GM18505 (cell line): Measurements from ENCODE around the gene PKP3.
"Not testable (repeated sequence)": the region's sequence is repeated elsewhere in the genome, so short reads cannot be mapped to it uniquely, and the experiment has no call there.

Experiments used
- ATAC-seq: cut with Tn5 transposase; IDR thresholded peaks from one replicate; pipeline ENCODE4 v1.9.1; 2021; ENCODE audit not compliant: unreplicated experiment
- POLR2A ChIP-seq: IDR thresholded peaks from 4 replicates; pipeline ENCODE4 v1.6.1; 2011; ENCODE audit warnings: borderline replicate concordance; ENCODE audit not compliant: insufficient read depth, insufficient read length; ENCODE audit errors: extremely low read depth

Gene PKP3

DNA sequence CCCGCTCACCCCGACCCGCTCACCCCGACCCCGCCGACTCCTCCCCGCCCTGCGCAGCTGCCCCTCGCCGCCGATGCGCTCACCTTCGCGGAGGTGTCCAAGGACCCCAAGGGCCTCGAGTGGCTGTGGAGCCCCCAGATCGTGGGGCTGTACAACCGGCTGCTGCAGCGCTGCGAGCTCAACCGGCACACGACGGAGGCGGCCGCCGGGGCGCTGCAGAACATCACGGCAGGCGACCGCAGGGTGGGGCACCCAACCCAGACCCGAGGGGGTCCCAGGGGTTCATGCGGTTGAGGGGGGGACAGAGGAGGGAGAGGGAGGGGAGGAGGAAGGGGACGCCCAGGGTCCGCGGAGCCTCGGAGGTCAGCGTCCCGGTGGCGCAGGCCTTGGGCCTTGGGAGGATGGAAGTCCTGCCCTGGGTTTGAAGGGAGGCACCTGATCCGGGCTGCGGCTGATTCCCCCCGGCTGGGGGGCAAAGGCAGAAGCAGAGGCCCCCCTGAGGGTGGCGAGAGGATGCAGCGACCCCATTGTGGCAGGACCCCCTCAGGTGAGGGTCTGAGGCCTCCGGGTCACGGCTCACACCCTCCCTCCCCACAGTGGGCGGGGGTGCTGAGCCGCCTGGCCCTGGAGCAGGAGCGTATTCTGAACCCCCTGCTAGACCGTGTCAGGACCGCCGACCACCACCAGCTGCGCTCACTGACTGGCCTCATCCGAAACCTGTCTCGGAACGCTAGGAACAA, 9.2 kb downstream of the PKP3 start:
- no peak for ATAC-seq
- TF ChIP-seq POLR2A = no peak

DNA sequence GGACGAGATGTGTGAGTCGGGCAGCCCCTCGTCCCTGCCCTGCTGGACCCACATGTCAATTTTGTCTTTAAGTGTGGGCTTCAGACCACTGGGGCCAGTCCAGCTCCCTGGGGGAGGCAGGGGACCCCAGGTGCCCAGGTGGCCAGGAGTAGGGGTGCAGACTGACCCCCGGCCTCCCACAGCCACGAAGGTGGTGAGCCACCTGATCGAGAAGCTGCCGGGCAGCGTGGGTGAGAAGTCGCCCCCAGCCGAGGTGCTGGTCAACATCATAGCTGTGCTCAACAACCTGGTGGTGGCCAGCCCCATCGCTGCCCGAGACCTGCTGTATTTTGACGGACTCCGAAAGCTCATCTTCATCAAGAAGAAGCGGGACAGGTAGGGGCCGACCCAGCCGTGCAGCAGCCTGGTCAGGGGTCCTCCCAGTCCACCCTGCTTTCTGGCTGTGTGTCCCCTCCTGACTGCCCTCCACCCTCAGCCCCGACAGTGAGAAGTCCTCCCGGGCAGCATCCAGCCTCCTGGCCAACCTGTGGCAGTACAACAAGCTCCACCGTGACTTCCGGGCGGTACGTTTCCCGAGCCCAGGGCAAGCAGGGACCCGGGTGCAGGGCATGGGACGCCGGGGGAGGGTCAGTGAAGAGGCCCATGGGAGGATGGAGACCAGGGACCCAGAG, 9.9 kb downstream of the PKP3 start:
- no peak for TF ChIP-seq POLR2A
- ATAC-seq = no peak

DNA sequence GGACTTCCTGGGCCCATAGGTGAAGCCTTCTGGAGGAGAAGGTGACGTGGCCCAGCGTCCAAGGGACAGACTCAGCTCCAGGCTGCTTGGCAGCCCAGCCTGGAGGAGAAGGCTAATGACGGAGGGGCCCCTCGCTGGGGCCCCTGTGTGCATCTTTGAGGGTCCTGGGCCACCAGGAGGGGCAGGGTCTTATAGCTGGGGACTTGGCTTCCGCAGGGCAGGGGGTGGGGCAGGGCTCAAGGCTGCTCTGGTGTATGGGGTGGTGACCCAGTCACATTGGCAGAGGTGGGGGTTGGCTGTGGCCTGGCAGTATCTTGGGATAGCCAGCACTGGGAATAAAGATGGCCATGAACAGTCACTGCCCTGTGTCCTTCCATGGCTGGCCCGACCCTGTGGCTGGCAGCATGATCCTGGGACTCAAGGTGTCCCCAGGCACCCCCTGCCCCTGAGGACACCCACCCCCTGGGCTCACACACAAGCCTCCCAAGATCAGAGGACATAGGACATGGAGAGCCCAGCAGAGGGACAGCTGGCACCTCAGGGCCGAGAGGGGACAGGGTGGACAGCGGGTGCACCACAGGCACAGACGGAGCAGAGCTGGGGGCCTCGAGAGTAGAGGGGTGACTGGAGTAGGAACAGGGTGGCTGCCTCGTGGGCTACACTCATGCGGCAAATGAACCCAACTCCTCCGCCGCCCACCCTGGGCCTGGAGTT, 10.7 kb downstream of the PKP3 start:
- TF ChIP-seq POLR2A = no peak
- ATAC-seq = no peak

DNA sequence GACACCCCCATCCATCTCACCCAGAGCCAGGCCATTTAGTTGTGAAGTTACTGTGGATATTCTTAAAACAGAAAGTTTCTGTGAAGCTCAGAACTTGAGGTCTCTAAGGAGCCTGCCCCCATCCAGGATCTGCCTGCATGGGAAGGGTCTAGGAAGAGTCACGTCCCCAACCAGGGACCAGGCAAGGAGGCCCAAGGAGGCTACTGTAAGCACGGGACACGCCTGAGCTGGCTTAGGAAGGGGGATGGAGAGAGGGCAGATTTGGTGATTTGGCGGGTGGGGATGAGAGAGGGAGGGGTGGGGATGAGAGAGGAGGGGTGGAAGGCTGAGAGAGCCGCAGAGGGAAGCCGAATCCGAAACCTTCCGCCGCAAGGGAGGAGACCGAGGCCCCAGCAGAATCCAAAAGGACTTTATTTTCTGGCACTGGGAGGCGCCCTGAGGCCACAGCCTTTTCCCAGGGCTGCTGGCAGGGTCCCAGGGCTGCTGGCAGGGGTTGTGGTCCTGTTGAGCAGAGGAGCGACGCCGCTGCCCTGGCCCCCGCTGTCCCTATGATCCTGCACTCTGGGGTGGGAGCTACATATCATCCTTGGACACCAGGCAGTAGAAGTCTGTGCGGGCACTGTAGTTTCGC, 11.4 kb downstream of the PKP3 start:
- no peak for ATAC-seq
- no peak for TF ChIP-seq POLR2A

DNA sequence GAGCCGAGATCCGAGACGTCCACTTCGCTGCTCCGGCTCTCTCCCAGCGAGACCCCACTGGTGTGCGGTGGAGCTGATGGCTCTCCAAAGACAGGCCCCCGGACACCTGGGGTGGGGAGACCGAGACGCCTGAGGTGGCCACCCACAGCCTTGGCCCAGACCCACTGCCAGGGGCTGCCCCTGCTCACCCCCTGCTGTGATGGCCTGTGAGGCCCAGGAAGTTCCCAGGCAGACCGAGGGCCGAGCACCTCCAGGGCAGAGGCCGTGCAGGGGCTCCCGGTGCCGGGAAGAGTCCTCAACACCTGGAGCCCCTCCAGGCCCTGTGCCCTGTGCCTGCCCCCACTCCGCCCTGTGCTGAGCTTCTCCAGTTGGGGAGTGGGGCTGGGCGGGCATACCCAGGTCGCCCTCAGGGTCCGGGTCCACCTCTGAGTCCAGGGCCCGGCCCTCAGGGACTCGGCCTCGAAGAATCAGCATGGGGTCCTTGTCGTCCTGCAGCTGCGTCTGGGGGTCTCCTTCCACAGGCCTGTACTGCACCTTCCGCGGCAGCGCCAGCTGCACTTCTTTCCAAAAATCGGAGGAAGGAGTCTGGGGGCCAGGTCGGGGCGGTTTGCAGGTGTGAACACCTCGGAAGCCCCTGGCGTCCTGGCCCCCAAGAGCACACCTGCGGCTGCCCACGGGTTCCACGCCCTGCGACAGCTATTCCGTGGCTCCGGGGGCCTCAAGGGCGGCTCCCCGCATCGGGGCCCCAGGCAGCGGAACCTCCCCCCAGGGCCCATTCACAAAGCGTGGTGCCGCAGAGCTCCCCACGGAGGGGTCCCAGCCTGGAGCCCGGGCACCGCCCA, 12.2 kb downstream of the PKP3 start:
- no peak for TF ChIP-seq POLR2A
- ATAC-seq = peak; percentile 1

DNA sequence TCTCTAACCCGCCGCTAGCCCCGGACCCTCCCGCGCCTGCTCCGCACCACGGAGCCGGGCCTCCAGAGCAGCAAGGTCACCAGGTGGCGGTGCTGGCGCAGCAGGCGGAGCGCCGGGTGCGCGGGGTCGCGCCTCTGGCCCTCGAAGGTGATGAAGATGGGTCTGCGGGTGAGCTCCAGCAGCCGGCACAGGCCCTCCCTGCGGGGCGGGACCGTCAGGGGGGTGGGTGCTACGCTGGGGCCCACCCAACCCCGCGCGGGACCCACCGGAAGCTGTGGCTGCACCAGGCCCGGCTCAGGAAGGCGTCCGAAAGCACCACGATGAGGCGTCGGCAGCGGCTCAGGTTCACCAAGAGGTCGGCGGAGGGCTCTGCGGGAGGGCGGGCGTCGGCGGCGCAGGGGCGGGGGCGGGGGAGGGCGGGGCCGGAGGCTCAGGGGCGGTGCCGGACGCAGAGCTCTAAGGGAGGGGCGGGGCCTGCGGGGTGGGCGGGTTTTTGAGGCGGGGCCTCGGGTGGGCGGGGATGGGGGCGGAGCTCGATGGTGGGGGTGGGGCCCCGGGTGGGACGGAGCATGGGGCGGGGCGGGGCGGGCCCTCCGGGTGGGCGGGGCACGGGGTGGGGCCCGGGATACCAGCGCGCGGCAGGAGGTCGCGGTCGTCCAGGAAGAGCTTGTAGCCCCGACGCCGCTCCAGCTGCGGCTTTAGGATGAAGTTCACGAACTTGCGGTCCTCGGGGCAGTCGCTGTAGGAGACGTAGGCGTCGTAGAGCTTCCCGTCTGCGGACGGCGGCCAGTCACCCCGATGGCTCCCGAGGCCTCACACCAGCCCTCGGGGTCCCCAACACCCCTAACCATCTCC, 13.0 kb downstream of the PKP3 start:
- peak; percentile 24 for TF ChIP-seq POLR2A
- peak; percentile 68 for ATAC-seq

DNA sequence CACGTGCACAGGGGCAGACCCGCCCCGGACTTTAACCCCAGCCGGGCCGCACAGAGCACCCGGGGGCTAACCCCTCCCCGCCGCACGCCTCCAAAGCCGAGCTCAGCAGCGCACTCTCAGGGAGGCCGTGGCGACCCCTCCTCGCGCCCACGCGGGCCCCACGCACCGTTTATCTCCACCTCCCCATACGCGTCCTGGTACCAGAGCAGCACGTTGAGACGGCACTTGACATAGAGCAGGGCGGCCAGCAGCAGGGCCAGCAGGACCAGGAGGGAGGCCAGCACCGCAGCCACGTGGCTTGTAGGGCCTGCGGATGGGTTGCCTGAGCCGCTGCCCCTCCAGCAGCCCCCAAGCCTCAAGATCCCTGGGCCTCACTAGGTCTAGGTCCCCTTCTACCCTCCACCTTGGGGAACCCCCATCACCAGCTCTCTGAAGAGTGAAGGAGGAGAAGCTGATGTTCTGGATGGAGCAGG, 13.7 kb downstream of the PKP3 start:
- no peak for TF ChIP-seq POLR2A
- peak; percentile 9 for ATAC-seq

DNA sequence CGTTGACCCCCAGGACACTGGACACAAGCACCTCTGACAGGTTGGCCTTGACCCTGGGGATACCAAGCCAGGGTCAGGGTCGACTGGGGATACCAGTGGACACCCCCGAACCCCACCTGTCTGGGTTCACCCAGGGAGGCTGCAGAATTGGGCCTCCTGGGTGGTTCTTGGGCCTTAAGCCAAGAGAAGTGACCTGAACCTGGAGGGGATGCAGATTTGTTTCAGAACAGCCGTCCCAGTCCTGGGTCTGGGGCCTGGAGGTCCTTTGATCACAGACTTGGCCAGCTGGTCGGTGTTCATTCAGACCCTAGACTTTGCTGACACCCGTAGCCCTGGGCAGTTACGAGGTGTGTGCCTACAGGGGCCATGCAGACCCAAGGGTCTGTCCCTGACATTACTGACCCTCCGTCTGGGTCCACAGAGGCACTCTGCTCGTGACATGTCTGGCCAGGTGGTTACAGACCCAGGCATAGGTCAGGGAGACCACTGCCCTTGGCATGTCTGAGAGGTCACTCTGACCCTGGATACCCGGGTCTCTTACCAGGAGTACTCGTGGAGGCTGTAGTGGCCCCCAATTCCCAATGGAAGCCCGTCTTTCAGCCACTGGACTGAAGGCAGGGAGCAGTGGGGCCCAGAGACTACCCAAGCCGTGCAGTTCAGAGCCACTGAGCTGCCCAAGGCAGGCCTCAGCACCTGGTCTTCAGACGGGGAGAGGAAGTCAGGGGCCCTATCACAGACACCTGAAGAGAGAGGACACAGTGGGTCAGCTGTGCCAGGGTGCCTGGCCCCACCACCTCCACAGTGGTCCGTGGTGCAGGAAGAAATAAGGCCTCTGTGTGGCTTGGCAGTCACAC, 14.4 kb downstream of the PKP3 start:
- TF ChIP-seq POLR2A = no peak
- ATAC-seq = no peak

DNA sequence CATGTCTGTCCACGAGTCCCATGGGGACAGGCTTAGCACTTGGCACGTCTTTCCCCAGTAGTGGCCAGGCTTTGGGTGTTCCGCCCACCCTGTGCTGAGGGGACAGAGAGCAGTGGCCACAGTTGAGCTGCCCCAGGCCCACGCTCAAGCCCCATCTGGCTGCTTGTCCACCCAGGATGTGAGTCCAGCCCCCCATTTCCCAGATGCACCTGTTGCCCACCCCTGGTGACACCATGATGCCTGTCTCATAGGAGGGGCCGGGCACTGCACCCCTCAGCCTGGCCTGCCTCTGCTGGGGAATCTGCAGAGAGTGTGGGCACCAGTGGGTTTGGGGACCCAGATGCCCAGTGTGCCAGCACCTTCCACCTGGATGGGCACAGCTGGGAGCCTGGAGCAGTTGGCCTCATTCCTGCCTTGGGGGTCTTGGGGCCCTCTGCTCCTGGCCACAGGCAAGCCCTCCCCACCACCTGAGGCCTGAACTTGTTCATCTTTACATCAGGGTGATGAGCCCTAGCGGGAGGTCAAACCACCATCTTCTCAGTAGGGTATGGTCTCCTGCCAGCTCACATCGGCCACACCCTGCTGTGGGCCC, 15.1 kb downstream of the PKP3 start:
- no peak for TF ChIP-seq POLR2A
- no peak for ATAC-seq

DNA sequence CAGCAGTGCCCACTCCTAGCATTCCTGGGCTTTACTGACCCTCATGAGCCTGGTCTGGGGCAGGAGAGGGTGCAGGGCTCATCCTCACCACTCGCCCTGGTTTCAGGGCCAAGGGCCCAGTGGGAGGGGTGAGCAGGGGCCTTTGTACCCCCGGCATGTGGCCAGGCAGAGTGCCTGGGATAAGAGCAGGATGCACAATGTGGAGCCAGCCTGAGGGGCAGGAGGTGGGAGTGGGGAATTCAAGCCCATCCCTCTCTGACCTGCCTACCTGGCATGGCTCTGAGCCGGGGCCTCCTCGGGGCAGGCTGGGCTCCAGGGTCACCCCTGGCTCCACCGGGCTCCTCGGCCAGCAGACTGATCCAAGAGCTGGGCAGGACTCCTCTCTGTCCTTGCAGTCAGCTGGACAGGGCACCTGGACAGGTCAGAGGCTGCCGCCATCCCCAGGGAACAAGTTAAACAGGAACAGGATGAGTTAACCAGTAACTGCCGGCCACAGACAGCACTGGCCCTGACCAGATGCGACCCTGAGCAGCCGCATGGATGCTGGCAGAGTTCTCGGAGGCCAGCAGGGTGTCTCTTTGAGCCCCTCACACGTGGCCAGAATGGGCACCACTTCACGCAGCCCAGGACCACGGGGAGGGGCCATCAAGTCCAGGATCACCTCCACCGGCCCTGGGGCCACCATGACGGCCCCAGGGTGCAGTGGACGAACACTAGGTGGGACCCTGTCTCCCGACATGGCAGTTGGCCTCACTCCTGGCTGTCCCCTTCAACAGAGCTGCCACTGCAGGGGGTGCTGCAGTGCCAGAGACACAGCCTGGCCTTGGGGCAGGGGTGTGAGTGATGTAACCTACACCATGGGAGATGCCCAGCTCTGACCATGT, 15.8 kb downstream of the PKP3 start:
- no peak for TF ChIP-seq POLR2A

DNA sequence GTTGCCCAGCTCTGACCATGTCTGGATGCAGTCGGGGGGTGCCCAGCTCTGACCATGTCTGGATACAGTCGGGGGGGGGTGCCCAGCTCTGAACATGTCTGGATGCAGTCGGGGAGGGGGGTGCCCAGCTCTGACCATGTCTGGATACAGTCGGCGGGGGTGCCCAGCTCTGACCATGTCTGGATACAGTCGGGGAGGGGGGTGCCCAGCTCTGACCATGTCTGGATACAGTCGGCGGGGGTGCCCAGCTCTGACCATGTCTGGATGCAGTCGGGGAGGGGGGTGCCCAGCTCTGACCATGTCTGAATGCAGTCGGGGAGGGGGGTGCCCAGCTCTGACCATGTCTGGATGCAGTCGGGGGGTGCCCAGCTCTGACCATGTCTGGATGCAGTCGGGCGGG, 16.7 kb downstream of the PKP3 start:
- not testable (repeated sequence) for ATAC-seq

More for the DNA sequence above, 15.8 kb downstream of the PKP3 start:
- ATAC-seq = no peak

DNA sequence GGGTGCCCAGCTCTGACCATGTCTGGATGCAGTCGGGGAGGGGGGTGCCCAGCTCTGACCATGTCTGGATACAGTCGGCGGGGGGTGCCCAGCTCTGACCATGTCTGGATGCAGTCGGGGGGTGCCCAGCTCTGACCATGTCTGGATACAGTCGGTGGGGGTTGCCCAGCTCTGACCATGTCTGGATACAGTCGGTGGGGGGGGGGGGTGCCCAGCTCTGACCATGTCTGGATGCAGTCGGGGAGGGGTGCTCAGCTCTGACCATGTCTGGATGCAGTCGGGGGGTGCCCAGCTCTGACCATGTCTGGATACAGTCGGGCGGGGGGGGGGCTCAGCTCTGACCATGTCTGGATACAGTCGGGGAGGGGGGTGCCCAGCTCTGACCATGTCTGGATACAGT, 17.5 kb downstream of the PKP3 start:
- ATAC-seq = not testable (repeated sequence)
